ENCODE data around the gene HDAC4. TPM values are rescaled to one million over a fixed set of nuclear protein-coding genes. Genes with fewer than 3 reads are reported as not detected.

The HDAC4 gene
- total RNA-seq, 1 donor, result 20.3 TPM

GRCh38 chr2:239094867-239095266 lies 306.0 kb downstream of the HDAC4 start:
- DNase-seq (ENCODE audit: low read depth), result no peak
- TF ChIP-seq CTCF (IDR thresholded peaks at IDR 0.05; ENCODE audit: insufficient read depth, low read depth, low read length), result no peak
- no peak overlapping the region for H3K4me3 ChIP-seq (ENCODE audit: low read depth, low read length)

DNA sequence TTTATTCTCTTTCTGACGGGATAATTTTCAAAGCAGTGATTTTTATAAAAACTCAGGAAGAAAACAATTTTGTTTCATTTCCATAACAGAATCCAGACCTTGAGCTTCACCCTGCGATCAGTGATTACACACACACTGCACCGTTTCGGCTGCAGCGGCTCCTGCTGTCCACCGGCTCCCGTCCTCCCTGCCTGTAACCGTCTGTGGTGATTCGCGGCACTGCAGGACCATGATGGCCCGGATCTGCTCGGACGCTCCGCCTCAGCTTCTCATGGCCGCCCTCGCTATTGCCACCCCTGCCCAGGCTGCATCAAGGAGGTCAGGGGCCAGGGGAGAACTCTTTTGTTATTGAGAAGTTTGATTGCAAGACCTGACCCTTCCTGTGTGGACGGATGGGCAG lies 306.9 kb downstream of the HDAC4 start:
- peak; percentile 22 for TF ChIP-seq CTCF (IDR thresholded peaks at IDR 0.05; ENCODE audit: insufficient read depth, low read depth, low read length)
- no peak overlapping the region for H3K4me3 ChIP-seq (ENCODE audit: low read depth, low read length)
- peak; percentile 34 for DNase-seq (ENCODE audit: low read depth)

- no peak overlapping the region for H3K4me3 ChIP-seq (ENCODE audit: low read depth, low read length)
- TF ChIP-seq CTCF (IDR thresholded peaks at IDR 0.05; ENCODE audit: insufficient read depth, low read depth, low read length), result no peak
- DNase-seq (ENCODE audit: low read depth), result no peak
These were observed 307.3 kb downstream of the HDAC4 start for GRCh38 chr2:239093542-239093941.

GRCh38 chr2:239092571-239093294 lies 308.1 kb downstream of the HDAC4 start:
- DNase-seq (ENCODE audit: low read depth), result peak; percentile 8
- no peak for TF ChIP-seq CTCF (IDR thresholded peaks at IDR 0.05; ENCODE audit: insufficient read depth, low read depth, low read length)
- H3K4me3 ChIP-seq (ENCODE audit: low read depth, low read length), result no peak overlapping the region

- H3K4me3 ChIP-seq (ENCODE audit: low read depth, low read length), result no peak overlapping the region
- no peak for DNase-seq (ENCODE audit: low read depth)
- TF ChIP-seq CTCF (IDR thresholded peaks at IDR 0.05; ENCODE audit: insufficient read depth, low read depth, low read length), result no peak
These were observed 310.9 kb downstream of the HDAC4 start for GRCh38 chr2:239089884-239090283.

DNA sequence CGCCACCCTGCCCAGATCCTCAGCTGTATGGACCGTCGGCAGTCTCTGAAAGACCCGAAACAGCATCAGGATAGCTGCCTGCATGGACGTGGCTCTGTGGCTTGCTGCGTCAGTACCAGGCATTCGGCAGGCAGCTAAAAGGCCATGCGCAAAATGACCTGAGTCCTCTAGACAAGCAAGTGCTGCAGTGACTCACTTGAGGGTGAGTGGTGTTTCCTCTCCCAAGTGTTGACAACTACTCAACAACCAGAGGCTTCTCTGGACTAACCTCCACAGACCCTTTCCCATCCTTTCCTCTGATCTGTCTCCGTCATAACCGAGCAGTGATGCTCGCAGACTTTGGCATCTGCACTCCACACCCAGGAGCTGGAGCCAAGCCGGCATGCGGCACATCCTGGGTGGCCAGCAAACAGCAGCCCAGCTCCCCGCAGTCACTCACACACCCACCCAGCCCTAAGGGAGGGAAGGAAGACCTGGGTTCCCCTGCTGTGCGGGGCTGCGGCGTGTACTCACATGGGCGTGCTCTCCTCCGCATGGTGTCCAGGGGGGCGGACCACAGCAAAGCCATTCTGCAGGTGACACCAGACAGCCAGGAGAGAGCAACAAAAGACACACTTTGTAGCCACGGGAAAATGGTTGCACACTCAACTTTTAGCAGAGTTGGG lies 313.6 kb downstream of the HDAC4 start:
- DNase-seq (ENCODE audit: low read depth), result no peak
- H3K4me3 ChIP-seq (ENCODE audit: low read depth, low read length), result no peak overlapping the region
- TF ChIP-seq CTCF (IDR thresholded peaks at IDR 0.05; ENCODE audit: insufficient read depth, low read depth, low read length), result no peak

All from fibroblast of villous mesenchyme (primary cell).